Brain microvascular endothelial cell (primary cell): ENCODE results near the gene MUC5B.

Source experiments
- DNase-seq: peaks from one replicate; pipeline ENCODE4 v3.0.0-alpha.2; 2020
- H3K27ac ChIP-seq: fragments of 250-450 bp; sonication (Bioruptor Pico); 2 replicates; pipeline ENCODE4 v1.5.1; 2020; ENCODE audit warnings: mild to moderate bottlenecking, moderate library complexity
- H3K27me3 ChIP-seq: fragments of 250-450 bp; sonication (Bioruptor Pico); replicated peaks from 2 replicates; pipeline ENCODE4 v1.5.1; 2020; ENCODE audit warnings: mild to moderate bottlenecking
- H3K36me3 ChIP-seq: fragments of 250-450 bp; sonication (Bioruptor Pico); replicated peaks from 2 replicates; pipeline ENCODE4 v1.5.1; 2020; ENCODE audit warnings: mild to moderate bottlenecking
- H3K4me3 ChIP-seq: 2 replicates; pipeline ENCODE4 v1.5.1; 2011; ENCODE audit warnings: low read depth, mild to moderate bottlenecking, control low read depth, low read length, moderate library complexity
- in situ Hi-C: cut with HindIII; loops from 2 replicates; pipeline ENCODE4 v1.10.0; 2017; ENCODE audit warnings: low sequenced_read_pairs, low pct_ligation_motif_present
- TF ChIP-seq, protein P1 (sequence below): IDR thresholded peaks from 2 replicates; pipeline ENCODE4 v1.5.1; 2011; ENCODE audit warnings: low read depth, mild to moderate bottlenecking, moderate library complexity, low read length, control low read depth, inconsistent platforms; ENCODE audit errors: missing control alignments

The MUC5B gene

DNA sequence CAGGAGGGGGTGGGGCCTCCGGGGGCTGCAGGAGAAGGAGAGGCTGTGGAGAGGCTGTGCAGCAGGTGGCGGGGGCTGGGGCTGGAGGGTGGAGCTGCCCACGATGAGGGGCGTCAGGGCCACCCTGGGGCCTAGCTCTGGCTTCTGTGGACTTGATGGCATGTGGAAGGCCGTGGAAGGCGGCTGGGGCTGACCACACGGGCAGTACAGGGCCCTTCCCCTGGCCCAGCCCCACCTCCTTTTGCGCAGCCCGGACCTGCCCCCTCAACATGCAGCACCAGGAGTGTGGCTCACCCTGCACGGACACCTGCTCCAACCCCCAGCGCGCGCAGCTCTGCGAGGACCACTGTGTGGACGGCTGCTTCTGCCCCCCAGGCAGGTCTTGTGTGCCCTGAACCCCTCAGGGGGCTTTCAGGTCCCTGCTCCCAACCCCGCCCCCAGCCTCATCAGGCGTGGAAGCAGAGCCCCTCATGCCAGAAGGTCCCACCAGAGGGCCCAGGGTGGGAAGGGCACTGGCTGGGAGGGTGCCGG, 6.1 kb downstream of the MUC5B start:
- no peaks in the 10 kb centered on the region for H3K36me3 ChIP-seq
- DNase-seq: no peak
- H3K27ac ChIP-seq: no peak overlapping the region
- in situ Hi-C loops: no loop called here
- H3K4me3 ChIP-seq: no peak overlapping the region
- TF ChIP-seq, protein P1, sequence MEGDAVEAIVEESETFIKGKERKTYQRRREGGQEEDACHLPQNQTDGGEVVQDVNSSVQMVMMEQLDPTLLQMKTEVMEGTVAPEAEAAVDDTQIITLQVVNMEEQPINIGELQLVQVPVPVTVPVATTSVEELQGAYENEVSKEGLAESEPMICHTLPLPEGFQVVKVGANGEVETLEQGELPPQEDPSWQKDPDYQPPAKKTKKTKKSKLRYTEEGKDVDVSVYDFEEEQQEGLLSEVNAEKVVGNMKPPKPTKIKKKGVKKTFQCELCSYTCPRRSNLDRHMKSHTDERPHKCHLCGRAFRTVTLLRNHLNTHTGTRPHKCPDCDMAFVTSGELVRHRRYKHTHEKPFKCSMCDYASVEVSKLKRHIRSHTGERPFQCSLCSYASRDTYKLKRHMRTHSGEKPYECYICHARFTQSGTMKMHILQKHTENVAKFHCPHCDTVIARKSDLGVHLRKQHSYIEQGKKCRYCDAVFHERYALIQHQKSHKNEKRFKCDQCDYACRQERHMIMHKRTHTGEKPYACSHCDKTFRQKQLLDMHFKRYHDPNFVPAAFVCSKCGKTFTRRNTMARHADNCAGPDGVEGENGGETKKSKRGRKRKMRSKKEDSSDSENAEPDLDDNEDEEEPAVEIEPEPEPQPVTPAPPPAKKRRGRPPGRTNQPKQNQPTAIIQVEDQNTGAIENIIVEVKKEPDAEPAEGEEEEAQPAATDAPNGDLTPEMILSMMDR: no peak
- H3K27me3 ChIP-seq: no peaks in the 10 kb centered on the region

DNA sequence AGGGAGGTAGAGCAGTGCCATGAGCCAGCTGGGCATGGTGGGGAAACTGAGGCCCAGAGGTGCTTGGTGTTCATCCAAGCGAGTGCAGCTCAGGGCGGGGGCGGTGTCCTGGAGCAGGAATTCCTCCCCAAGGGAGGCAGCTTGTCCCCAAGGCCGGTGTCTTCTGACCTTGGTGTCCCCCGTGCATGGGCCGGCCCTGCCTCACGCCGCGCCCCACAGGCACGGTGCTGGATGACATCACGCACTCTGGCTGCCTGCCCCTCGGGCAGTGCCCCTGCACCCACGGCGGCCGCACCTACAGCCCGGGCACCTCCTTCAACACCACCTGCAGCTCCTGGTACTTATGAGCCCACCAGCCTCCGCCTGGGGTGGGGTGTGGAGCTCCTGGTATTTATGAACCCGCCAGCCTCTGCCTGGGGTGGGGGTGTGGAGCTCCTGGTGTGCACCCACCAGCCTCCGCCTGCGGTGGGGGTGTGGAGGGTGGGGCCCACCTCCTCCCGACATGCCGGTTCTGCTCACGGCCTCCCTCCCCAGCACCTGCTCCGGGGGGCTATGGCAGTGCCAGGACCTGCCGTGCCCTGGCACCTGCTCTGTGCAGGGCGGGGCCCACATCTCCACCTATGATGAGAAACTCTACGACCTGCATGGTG, 6.7 kb downstream of the MUC5B start:
- no peaks in the 10 kb centered on the region for H3K36me3 ChIP-seq
- H3K27ac ChIP-seq: no peak overlapping the region
- TF ChIP-seq, protein P1: no peak
- H3K27me3 ChIP-seq: no peaks in the 10 kb centered on the region
- no peak for DNase-seq
- in situ Hi-C loops: no loop called here
- no peak overlapping the region for H3K4me3 ChIP-seq

DNA sequence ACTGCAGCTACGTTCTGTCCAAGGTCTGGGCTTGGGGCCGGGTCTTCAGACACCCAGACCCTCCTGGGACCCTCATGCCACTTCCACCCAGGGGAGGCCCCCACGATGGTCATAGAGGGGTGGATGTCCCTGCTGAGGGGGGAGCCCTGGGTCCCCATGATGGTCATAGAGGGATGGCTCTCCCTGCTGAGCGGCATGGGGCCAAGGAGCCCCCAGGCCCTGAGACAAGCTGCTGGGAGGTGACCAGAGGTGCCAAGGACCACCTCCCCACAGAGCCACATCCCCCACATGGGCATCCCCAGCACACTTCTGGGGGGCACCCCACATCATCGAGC, 7.2 kb downstream of the MUC5B start:
- Histone ChIP-seq H3K36me3 (no peaks in the 10 kb centered on the region), H3K27ac (no peak overlapping the region), H3K27me3 (no peaks in the 10 kb centered on the region), H3K4me3 (no peak overlapping the region)
- DNase-seq: no peak
- in situ Hi-C loops: no loop called here
- TF ChIP-seq, protein P1: no peak

DNA sequence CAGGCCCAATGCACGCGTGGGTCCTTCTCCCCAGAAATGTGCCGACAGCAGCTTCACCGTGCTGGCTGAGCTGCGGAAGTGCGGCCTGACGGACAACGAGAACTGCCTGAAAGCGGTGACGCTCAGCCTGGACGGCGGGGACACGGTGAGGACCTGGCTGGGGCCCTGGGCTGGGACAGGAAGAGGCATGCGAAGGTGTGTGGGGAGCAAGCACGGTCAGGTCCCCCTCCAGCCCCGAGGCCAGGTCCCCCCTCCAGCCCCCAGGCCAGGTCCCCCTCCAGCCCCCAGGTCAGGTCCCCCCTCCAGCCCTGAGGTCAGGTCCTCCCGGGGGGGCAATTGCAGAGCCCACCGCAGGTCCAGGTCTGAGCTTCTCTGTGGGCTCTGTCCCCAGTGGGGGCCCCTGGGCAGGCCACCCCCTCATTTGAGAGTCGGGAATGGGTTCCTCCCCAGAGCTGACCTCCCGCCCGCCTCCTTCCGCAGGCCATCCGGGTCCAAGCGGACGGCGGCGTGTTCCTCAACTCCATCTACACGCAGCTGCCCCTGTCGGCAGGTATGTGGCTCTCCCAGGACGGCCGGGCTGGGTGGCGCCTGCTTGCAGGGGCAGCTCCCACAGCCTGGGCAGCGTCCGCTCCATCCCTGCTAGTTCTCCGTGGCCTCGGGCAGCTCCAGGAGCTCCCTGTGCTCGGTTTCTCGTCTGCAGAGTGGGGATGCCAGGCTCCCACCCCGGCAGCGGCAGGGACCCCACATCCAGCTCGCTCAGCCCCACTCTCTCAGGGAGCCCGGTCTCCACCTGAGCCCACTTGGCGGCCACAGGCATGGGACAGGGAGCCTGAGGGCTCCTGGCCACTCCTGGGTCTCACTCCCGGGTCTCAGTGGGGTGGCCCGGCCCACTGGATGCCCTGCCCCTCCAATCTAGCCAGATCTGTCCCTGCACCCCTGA, 7.9 kb downstream of the MUC5B start:
- Histone ChIP-seq H3K36me3 (no peaks in the 10 kb centered on the region), H3K27ac (no peak overlapping the region), H3K27me3 (no peaks in the 10 kb centered on the region), H3K4me3 (no peak overlapping the region)
- TF ChIP-seq, protein P1: no peak
- no peak for DNase-seq
- in situ Hi-C loops: no loop called here

DNA sequence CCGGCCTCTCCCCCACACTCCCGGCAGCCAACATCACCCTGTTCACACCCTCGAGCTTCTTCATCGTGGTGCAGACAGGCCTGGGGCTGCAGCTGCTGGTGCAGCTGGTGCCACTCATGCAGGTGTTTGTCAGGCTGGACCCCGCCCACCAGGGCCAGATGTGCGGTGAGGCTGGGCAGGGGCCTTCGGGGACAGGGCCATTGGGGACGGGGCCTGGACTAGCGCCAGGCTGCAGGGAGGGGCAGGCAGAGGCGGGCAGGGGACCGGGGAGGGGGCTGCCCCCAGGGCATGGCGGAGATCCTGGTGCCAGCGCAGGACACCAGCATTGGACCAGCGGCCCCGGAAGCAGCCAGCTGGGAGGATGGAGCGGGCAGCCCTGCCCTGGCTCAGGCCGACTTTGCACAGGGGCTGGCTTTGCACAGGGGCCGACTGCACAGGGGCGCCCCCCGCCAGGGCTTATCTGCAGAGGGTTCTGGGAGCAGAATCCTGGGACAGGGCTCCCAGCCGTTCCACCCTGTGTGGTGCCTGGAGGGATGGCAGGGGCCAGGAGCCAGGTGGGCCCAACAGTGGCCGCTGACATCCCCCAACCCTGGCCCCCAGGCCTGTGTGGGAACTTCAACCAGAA, 8.6 kb downstream of the MUC5B start:
- in situ Hi-C loops: no loop called here
- no peak overlapping the region for H3K4me3 ChIP-seq
- TF ChIP-seq, protein P1: no peak
- no peaks in the 10 kb centered on the region for H3K36me3 ChIP-seq
- no peak for DNase-seq
- no peaks in the 10 kb centered on the region for H3K27me3 ChIP-seq
- H3K27ac ChIP-seq: no peak overlapping the region
